ENCODE results near the gene FYB1.

- TF ChIP-seq CTCF (conservative IDR thresholded peaks at IDR 0.05; ENCODE audit: low read length) (no peak), EZH2phosphoT487 (IDR thresholded peaks at IDR 0.05; ENCODE audit: borderline replicate concordance, low read depth, low read length) (no peak)
Measured at GRCh38 chr5:39057734-39058133, 161.6 kb downstream of the FYB1 start.
